Pons (tissue), 1 donor: ENCODE data around the gene GPAT3.
"Not testable (repeated sequence)": the region's sequence is repeated elsewhere in the genome, so short reads cannot be mapped to it uniquely, and the experiment has no call there.

Source experiments
- DNase-seq: peaks from one replicate; pipeline ENCODE4 v3.0.0-alpha.2; 2016; ENCODE audit warnings: low spot score

The GPAT3 gene

DNA sequence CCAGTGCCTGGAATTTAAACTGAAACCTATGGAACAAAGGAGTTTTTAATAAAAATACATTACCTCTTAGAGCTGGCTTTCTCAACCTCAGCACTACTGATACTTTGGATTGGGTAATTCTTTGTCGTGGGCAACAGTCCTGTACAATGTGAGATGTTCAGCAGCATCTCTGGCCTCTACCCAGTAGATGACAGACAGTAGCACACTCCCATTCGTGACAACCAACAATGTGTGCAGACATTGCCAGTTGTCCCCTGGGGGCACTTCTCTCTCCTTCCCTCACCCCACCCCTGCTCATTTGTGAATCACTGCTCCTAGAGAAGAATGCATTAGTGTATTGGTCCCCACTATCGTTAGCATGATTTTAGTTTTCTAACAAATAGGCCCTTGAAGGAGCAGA lies 16.2 kb downstream of the GPAT3 start:
- no peak for DNase-seq

DNA sequence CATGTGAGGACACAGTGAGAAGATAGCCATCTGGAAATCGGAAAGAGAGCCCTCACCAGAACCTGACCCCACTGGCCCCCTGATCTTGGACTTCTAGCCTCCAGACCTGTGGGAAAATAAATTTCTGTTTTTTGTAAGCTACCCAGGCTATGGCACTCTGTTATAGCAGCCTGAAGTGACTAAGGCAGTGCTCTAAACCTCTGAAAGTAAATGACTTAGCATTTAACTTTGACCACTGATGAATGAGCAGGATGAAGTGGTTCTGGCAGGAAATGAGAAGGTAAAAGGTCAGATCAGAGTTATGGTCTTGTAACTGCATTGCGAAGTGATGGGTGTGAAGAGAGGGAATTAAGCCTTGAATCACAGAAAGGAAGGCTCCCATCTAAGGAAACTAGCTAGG lies 17.0 kb downstream of the GPAT3 start:
- no peak for DNase-seq

DNA sequence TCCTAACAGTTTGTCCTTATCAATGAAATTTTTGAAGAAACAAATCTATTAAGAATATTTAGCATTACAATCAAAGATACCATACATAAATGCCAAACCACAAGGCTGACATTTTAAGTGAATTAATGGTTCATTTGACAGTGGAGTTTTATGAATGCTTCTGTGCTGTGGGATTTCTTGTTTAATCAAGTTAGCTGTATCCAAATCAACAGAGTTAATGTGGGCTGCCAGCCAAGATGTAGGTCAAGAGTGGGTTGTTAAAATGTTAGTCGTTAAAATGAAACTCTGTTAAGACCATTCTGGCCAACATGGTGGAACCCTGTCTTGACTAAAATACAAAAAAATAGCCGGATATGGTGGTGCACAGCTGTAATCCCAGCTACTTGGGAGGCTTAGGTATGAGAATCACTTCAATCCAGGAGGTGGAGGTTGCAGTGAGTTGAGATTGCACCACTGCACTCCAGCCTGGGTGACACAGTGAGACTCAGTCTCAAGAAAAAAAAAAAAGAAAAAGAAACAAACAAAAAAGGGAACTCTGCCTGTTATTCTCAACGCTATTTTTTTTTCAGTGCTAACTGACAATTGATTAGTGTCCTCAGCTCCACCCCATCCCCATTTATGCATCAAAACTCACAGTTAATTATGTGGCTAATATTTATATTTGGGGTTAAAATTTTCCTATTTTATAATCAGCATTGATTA lies 20.2 kb downstream of the GPAT3 start:
- DNase-seq, result no peak

DNA sequence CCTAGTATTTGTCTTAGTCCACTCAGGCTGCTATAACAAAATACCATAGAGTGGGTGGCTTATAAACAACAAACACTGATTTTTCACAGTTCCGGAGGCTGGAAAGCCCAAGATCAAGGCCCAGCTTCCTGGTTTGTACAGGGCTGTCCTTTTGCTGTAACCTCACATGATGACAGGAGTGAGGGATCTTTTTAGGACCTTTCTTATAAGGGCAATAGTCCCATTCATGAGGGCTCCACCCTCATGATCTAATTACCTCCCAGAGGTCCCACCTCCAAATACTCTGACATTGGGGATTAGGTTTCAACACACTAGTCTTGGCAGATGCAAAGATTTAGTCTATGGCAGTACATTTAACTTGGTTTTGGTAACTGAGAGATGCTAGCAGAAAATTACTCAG lies 20.9 kb downstream of the GPAT3 start:
- DNase-seq, result no peak

DNA sequence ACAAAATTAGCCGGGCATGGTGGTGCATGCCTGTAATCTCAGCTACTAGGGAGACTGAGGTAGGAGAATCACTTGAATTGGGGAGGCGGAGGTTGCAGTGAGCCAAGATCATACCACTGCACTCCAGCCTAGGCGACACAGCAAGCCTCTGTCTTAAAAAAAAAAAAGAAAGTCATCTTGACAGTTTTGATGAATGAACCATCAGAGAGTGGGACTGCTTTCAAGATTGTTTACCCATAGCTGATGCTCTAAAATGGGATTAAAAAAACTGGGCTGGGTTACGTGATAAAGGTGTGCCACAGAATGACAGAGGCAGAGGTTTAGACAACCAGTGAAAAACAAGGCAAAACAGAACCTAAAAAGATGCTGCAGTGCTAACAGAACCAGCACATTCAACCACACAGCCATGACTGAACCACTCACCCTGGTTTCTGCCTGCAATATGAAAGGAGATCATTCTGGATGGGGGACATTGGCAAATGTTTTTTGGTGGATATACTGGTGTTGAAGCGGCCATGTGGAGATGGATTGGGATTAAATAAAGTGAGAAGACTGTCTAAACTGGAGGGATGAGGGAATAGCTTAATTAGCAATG lies 22.2 kb downstream of the GPAT3 start:
- no peak for DNase-seq

DNA sequence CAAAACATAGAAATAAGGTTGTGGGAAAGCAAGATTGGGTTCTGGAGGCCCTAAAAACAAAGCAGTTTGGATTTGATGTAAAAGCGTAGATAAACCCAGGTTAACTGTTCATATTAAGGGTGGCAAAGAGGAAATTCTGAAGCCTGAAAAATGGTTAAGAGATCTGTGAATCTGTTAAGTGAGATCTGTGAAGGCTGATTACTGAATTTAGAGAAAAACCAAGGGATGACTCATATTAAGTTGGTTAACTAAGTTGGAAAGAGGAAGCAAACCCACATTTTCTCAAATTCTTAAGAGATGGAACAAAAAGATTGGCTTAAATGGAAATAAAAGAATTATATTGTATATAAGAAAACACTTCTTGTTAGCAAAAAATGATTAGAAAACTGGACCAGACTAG lies 22.8 kb downstream of the GPAT3 start:
- DNase-seq, result no peak

DNA sequence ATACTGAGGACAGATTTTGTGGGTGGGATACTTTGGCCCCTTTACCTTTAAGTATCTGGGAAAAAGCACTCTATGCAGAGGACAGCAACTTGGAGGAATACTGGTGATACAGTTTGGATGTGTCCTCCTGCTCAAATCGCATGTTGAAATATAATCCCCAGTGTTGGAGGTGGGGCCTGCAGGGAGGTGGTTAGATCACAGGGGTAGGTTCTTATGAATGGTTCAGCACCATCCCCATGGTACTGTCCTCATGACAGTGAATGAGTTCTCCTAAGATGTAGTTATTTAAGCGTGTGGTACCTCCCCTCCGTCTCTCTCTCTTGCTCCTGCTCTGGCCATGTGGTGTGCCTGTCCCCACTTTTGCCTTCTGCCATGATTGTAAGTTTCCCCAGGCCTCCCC lies 24.6 kb downstream of the GPAT3 start:
- DNase-seq, result no peak

DNA sequence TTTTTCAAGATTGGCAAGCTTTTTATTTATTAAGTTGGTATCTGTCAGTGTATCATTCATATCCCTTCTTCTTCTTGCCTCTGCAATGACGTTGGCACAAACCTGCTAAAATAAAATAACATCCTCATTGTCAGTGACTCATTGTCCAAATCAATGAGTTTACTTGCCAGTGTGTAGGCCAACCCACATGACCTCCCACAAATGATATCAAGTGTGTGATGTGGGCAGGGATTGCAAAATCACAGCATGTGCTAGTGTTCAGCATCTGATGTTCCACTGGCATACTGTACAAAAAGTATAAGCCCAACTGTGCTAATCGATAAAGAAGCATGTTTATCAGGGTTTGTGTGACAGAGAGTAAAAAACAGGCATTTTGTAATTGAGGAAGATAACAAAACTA lies 25.5 kb downstream of the GPAT3 start:
- DNase-seq, result peak; percentile 25

DNA sequence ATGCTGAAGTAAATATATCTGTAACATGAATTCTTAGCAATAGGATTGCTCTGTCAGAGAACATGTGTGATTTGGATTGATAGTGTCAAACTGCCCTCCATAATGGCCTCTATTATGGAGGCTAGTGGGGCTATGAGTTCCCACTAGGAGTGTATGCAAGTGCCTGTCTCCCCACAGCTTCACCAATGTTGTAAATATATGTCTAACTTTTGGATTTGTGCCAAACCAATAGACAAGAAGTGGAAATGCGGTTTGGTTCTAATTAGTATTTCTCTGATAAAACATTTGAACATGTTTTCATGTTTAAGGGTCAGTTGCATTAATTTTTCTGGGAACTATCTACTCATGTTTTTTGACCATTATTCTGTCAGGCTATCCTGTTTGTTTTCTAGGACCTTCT lies 28.1 kb downstream of the GPAT3 start:
- DNase-seq, result no peak

DNA sequence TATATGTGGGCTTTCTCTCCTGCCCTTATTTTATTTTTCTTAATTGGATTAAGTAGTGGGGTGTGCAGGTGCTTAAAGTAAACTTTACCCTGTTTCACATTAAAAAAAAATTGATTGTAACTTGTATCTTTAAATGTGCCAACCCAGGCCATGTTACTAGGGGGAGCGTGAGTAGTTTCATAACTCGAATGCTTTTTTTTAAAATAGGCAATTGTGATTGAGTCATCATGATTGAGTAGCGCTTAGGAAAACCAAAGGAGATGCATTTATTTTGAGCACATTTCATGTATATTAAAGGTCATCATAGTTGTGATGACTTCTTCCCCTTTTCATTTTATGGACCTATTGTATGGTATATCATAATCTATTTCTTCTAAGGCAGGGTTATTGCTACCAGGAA lies 32.2 kb downstream of the GPAT3 start:
- no peak for DNase-seq

DNA sequence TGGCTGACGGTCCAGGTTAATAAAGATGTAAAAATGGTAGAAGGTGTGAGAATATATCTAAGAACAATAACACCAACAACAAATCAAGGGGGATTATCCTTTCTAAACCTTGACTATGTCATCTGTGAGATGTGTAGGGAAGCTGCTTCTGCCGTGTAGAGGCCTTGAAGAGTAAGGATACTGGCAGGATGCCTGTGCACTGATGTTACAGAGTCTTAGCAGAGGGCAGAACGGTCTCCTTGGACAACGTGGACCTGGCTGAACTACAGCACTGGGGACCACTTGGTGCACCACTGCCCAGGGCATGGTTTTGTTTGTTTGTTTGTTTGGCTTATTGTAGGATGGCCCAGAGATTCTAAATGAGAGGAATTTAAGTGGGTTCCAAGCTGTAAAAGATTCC lies 33.5 kb downstream of the GPAT3 start:
- DNase-seq, result no peak

DNA sequence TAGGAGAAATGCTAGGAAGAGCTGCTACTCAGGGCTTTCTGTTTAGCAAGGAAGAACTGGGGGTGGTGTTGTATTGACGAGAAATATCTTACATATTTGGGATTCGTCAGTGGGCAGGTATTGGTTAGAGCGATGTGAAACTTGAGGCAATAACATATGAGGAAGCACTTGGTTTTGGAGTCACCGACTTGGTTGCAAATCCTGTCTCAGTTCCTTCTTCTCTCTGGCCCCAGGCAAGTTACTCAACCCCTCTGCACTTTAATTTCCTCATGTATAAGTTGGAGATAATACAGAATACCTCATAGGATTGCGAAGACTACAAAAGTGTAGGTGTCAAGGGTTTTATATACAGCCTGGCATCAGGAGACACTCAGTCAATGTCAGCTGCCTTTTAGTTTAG lies 34.1 kb downstream of the GPAT3 start:
- peak; percentile 74 for DNase-seq

DNA sequence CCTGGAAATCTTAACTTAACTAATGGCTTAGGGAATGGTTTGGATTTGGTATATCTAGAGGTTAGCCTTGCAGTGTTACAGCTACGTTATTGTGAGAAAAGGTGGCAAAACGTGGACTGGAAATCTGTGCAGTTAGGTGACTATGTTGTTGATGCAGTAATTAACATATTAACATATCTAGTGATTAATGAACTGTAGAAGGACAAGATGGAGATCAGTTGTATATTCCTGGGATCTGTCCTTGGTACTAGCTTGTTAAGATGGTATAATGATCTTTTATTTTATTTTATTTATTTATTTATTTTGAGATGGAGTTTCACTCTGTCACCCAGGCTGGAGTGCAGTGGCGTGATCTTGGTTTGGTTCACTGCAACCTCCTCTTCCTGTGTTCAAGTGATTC lies 36.9 kb downstream of the GPAT3 start:
- DNase-seq, result no peak

DNA sequence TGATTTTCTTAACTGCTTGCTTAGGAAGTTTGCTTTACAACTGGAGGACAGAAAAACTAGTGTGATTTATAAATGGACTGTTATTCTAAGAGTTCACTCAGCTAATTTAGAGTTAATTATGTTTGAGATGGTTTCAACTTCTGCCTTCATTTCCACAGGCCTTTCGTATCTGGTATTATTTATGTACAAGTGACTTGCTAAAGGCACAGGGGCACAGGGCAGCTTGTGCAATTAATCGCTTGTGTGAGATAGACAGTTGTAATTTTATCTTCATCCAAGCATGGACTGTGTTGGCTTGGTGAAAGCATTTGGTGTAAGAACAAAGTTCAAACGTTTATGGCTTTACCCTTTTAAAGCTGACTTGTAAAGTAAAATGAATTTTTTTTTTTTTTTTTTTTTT lies 38.3 kb downstream of the GPAT3 start:
- DNase-seq, result no peak

DNA sequence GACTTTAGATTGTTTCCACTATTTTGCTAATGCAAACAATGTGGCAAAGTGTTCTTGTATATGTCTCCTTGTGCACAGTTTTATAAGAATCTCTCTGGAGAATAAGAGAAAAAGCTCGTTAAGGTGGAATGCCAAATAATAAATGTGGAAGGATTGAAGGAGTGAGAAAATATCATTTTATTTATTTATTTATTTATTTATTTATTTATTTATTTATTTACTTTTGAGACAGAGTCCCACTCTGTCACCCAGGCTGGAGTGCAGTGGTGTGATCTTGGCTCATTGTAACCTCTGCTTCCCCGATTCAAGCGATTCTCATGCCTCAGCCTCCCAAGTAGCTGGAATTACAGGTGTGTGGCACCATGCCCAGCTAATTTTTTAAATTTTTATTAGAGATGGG lies 40.3 kb downstream of the GPAT3 start:
- not testable (repeated sequence) for DNase-seq

DNA sequence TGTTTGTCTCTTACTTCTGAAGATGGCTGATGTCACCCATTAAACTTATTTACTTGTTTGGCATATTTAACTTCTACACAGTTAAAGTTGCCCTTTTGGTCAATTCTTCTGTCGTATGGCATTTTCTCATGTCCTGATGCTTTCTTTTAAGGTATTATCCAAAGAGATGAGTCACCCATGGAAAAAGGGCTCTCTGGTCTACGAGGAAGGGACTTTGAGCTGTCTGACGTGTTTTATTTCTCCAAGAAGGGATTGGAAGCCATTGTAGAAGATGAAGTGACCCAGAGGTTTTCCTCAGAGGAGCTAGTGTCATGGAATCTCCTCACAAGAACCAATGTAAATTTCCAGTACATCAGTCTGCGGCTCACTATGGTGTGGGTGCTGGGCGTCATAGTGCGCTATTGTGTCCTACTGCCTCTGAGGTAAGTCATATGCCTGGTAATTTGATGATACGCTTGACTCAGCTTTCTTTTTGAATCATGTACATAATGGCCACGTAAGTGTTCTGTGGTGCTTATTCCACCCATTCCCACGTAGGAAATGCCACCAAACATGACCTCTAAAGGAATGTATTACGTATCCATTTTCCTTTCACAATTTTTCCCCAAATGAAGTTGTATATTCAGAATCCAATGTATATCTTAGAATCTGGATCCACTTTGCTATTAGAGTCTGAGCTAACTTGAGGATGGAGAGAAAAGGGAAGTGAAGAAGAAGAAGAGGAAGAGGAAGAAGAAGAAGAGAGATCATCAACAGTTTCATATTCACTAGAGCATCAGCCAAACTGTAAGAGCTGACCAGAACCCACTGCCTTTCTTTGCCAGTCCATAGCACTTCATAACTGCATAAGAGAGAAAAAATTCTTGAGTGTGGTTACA lies 45.7 kb downstream of the GPAT3 start:
- peak; percentile 67 for DNase-seq

DNA sequence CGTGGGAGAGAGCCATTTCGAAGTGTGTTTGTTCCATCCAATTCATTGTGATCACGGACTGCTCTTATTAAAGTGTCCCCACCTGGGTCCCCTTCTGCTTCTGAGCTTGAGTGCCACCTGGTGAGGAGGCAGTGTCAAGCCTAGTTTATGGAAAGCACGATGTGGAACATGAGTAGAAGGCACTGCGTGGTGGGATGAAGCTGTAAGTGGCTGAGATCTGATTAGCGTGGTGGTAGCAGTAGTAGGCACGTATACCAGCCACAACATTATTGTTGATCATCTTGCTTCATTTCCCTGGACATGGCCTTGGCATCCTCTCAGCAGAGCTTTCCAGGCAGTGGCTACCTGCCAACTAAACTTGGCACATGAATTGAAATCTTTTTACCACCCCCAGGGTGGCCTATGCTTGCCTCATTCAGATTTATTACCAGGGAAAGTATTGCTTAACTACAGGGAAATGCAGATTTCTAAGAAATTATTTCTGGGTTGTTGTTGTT lies 46.4 kb downstream of the GPAT3 start:
- no peak for DNase-seq

DNA sequence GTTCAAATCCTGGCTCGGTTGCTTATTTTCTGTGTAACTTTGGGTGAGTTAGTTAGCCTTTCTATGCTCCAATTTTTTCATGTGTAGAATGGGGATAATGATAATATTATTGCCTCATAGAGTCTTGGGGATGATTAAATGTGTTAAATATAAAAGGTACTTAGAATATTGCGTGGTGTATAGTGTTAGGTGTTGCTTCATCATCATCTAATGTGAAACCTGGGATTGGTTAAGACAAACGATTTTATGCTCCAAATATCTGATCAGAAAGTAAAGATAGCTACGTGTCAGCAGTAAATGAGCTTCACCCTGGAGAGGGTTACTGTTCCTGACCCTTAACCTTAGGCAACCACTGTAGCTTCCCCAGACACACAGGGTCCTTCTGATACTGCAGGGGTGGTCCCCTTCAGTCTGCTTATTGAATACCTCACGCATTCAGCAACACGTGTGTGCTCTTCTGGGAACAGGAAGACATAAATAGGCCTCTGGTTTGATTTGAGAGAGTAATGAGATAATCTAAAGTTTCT lies 50.1 kb downstream of the GPAT3 start:
- DNase-seq, result no peak

DNA sequence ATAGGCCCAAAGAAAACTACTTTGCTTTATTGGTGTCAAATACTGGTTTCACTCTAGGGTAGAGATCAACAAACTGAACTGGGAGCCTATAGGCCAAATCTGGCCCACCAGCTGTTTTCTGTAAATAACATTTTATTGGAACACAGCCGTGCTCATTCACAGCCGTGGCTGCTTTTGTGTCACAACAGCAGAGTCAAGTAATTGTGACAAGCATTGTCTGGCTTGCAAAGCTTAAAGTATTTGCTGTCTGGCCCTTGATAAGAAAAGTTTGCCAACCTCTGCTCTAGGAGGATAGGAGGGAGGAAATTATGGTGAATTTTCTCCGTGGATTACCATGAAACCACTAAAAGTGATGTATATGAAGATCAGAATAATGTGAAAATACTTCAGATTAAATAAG lies 53.4 kb downstream of the GPAT3 start:
- DNase-seq, result no peak

DNA sequence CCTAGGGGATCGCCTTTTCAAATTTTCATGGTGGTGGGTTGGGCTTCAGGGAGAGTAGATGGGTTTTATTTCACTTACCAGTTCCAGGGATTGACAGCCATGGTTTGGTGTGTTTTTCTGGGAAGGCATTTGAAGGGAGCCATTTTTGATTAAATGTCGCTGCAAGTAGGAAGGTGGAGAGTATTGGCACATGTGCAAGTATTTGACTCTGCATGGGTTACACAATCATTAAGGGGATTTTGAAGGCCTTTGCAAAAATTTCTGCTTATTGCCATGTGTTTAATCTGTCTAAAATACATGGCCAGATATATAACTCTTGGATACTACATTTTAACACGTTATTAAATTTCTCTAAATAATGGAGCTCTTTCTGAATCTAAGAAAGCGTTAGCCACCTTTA lies 55.1 kb downstream of the GPAT3 start:
- no peak for DNase-seq

DNA sequence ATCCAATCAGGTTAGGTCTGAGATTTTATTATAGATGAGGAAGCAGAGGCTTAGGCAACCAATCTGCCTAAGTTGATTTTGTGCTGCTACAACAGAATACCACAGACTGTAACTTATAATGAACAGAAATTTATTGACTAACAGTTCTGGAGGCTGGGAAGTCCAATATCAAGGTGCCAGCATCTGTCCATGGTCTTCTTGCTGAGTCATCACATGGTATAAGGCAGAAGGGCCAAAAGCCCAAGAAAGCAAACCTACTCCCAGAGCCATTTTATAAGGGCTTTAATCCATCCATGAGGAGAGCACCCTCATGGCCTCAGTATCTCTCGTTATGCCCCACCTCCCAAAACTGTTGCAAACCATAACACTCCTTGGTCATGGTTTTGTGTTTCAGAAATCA lies 55.8 kb downstream of the GPAT3 start:
- no peak for DNase-seq

DNA sequence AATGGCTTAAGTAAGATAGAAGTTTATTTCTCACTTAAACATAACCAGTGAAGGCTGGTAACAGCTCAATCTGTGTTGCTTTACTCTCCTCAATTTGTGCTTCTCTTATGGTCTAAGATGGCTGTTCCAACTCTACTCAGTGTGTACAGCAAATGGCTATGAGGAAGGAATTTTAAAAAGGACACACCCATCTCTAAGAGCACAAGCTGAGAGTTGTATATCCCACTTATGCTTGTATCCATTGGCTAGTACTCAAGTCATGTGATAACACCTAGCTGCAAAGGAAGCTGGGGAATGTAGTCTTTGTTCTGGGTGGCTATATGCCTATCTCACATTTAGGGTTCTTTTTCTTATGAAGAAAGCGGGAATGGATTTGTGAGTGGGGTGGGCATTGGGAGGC lies 63.3 kb downstream of the GPAT3 start:
- DNase-seq, result no peak

DNA sequence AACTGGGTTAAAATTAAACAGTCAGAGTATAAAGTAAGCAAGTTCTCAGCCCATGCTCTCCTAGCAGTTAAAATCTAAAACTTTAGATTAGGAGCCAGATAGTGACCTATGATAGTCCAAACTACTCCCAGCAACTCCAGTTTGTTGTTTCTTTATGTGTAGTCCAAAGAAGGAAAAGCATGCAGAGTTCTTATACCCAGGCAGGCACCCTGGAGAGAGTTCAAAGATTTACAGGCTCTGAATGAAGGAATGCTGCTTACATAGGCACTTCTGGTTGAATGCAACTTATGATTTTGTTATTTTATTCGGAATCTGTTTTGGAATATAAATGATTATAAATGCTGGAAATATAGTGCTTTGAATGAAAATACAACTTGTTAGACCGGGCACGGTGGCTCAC lies 67.2 kb downstream of the GPAT3 start:
- no peak for DNase-seq
